ENCODE data around the gene TMCO4.

TMCO4 gene

DNA sequence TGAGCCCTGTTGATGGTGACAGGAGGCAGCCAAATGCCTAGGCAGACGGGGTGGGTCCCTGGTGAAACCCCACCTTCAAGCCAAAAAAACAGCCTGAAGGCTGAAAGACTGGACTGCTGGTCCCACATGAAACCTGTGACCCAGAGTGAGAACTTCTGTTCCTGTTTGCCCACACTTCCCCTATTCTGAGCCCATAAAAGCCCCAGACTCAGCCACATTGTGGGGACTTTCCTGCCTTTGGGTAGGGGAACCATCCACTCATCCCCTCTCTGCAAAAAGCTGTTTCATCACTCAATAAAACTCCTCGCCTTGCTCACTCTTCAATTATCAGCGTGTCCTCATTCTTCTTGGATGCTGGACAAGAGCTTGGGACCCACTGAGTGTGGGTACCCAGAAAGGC lies 109.9 kb downstream of the TMCO4 start:
- H3K4me3 ChIP-seq (ENCODE audit: low read depth, low read length), result no peak overlapping the region
- TF ChIP-seq, protein P1, sequence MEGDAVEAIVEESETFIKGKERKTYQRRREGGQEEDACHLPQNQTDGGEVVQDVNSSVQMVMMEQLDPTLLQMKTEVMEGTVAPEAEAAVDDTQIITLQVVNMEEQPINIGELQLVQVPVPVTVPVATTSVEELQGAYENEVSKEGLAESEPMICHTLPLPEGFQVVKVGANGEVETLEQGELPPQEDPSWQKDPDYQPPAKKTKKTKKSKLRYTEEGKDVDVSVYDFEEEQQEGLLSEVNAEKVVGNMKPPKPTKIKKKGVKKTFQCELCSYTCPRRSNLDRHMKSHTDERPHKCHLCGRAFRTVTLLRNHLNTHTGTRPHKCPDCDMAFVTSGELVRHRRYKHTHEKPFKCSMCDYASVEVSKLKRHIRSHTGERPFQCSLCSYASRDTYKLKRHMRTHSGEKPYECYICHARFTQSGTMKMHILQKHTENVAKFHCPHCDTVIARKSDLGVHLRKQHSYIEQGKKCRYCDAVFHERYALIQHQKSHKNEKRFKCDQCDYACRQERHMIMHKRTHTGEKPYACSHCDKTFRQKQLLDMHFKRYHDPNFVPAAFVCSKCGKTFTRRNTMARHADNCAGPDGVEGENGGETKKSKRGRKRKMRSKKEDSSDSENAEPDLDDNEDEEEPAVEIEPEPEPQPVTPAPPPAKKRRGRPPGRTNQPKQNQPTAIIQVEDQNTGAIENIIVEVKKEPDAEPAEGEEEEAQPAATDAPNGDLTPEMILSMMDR (IDR thresholded peaks at IDR 0.05; ENCODE audit: insufficient read depth, low read depth, low read length, missing control alignments), result no peak

DNA sequence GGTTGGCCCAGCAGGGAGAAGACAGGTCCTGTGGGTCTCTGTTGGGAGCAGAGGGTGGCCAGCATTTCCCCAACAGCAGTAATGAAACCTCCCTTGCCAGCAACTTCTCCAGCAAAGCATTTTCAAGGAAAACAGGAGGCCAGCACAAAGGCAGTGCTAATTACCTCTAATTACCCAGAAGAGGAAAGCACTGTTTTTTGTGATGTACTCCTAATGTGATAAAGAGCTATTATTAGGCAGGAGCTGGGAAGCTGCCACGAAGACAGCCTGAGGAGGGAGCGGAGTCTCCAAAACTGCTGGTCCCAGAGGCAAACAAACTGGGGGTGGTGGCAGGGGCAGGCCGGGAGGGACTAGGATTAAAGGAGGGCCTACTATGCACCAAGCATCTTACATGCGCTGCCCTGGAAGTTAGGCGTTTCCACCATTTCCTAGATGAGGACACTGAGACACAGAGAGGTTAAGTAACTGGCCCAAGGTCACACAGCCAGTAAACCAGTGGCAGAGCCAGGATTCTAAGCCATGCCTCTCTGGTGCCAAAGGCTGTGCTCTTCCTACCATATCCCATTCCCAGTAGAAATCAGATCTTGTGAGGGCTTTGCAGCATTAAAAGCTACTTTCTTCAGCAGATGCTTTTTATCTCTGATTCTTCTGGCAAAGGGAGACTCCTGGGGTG lies 110.5 kb downstream of the TMCO4 start:
- DNase-seq (ENCODE audit: low read depth), result no peak
- TF ChIP-seq, protein P1 (IDR thresholded peaks at IDR 0.05; ENCODE audit: insufficient read depth, low read depth, low read length, missing control alignments), result no peak
- H3K4me3 ChIP-seq (ENCODE audit: low read depth, low read length), result no peak overlapping the region

More for the DNA sequence above, 109.9 kb downstream of the TMCO4 start:
- peak; percentile 76 for DNase-seq (ENCODE audit: low read depth)

DNA sequence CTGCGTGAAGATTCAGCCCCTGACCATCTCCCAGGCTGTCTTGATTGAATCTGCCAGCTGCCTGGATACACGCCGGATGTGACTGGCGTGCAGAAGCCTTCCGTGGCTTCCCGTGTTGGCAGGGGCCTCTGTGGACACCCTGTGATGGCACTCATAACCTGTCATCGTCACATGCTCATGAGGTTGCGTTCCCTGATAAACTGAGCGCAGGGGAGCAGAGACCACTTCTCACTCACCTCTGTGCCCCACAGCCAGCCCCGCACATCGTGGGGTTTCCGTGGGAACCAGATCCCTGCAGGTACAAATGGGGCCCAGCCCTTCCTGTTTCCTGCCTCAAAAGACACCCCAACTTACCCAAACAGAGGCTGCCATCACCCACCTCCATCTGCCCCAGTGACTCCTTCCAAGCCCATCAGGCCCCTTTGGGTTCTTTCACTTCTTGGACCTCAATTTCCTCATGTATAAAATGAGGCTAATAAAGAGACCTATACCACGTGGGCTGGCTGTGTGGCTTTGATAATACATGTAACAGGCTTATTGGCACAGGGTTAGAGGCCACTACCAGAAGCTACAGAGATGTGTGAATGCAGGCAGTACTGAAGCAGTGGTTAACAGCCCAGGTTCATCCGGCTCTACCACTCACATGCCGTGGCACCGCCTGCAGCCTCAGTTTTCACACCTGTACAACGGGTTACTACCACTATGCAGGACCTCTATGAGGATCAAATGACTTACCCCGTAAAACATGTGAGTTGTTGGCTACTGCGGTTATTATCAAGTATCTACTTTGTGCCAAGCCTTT lies 111.5 kb downstream of the TMCO4 start:
- TF ChIP-seq, protein P1 (IDR thresholded peaks at IDR 0.05; ENCODE audit: insufficient read depth, low read depth, low read length, missing control alignments), result no peak
- no peak for DNase-seq (ENCODE audit: low read depth)
- H3K4me3 ChIP-seq (ENCODE audit: low read depth, low read length), result no peak overlapping the region

DNA sequence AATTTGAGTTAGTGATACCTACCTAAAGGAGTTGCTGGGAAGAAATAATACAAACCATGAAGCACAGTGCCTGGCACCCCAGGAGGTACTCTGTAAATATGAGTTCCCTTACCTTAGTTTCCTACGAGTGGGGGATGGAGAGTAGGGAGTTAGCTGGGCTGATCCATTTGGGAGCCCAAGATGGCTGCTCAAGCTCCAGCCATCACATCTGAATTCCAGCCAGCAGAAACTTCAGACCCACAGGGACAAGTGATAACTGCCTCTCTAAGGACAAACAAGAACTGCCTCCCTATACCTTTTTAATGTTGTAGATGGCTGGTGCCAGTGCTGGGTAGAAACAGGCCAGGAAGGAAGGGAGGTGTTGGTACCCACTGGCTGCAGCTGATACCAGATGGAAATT lies 112.3 kb downstream of the TMCO4 start:
- H3K4me3 ChIP-seq (ENCODE audit: low read depth, low read length), result no peak overlapping the region
- TF ChIP-seq, protein P1 (IDR thresholded peaks at IDR 0.05; ENCODE audit: insufficient read depth, low read depth, low read length, missing control alignments), result no peak
- no peak for DNase-seq (ENCODE audit: low read depth)

DNA sequence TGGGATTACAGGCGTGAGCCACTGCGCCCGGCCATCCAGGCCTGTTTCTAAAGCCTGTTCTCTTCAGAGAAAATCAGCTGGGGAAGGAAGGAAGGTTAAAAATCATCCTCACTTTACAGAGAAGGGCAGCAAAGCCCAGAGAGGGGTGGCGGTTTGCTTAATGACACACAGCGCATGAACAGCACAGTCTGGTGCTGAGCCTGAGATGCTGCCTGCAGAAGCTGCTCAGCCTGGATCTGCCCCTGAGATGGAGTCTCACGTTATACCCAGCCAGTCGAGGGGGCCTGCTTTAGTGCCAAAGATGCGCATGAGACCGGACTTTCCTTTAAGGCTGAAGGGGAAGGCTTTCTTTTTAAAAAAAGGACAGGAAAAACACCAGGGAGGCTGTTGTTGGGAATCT lies 113.7 kb downstream of the TMCO4 start:
- H3K4me3 ChIP-seq (ENCODE audit: low read depth, low read length), result no peak overlapping the region
- TF ChIP-seq, protein P1 (IDR thresholded peaks at IDR 0.05; ENCODE audit: insufficient read depth, low read depth, low read length, missing control alignments), result no peak
- no peak for DNase-seq (ENCODE audit: low read depth)

DNA sequence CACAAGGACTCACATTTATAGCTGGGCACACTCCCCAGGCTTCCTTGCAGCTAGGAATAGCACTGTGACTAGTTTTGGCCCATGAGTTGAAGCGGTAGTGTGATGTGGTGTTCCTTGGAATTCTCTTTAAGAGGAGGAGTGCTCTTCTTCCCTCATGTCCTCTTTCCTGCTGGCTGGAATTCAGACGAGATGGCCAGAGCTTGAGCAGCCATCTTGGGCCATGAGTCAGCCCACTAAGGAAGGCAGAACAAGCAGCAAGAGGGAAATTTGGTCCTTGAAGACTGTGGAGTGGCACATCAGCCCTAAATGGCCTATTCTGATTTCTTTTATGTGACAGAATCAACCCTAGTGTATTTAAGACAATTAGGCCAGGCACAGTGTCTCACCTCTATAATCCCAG lies 115.0 kb downstream of the TMCO4 start:
- no peak for DNase-seq (ENCODE audit: low read depth)
- TF ChIP-seq, protein P1 (IDR thresholded peaks at IDR 0.05; ENCODE audit: insufficient read depth, low read depth, low read length, missing control alignments), result no peak
- no peak overlapping the region for H3K4me3 ChIP-seq (ENCODE audit: low read depth, low read length)

Data from GM12865 (cell line).